ENCODE data around the gene ATAD5. TPM values are rescaled to one million over a fixed set of nuclear protein-coding genes. Genes with fewer than 3 reads are reported as not detected.

Gene ATAD5
- total and polyA plus RNA-seq, 2 of the 13 experiments (the other 11 are each of a cell fraction or from before 2014, with no cell fraction given): 1.8 to 10.7 TPM

DNA sequence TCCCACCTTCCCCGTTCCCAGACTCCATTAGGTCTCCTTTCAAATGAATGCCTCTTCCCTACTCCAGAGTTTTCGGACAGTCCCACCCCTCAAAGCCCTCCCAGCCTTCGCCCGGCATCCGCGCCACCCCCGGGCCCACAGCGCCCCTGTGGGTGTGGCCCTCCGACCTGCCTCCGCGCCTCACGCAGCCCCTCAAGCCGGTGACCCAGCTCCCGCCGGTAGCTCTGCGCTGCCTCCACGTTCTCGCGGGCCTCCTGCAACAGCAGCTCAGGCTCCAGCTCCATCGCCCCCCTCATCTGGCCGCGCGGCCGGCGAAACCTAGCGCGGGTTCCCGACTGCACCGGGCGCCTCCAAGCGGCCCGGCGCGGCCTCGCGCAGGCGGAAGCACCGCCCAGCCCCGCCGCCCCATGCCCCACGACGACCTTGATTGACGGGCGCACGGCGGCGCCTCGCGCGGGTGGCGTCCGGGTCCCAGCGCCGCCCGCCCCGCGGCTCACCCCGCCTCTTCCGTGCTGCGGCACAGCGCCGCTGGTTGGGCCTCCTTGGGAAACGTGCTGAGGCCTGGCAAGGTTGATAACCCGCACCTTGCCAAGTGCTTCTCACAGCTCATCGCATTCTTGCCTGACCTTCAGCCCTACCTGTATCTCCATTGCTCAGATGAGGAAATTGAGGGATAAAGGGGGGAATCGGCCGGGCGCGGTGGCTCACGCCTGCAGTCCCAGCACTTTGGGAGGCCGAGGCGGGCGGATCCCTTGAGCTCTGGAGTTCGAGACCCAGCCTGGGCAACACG lies 7.2 kb upstream of the ATAD5 start, which contains the start of gene CRLF3 (continued):
- TF ChIP-seq, protein P1, sequence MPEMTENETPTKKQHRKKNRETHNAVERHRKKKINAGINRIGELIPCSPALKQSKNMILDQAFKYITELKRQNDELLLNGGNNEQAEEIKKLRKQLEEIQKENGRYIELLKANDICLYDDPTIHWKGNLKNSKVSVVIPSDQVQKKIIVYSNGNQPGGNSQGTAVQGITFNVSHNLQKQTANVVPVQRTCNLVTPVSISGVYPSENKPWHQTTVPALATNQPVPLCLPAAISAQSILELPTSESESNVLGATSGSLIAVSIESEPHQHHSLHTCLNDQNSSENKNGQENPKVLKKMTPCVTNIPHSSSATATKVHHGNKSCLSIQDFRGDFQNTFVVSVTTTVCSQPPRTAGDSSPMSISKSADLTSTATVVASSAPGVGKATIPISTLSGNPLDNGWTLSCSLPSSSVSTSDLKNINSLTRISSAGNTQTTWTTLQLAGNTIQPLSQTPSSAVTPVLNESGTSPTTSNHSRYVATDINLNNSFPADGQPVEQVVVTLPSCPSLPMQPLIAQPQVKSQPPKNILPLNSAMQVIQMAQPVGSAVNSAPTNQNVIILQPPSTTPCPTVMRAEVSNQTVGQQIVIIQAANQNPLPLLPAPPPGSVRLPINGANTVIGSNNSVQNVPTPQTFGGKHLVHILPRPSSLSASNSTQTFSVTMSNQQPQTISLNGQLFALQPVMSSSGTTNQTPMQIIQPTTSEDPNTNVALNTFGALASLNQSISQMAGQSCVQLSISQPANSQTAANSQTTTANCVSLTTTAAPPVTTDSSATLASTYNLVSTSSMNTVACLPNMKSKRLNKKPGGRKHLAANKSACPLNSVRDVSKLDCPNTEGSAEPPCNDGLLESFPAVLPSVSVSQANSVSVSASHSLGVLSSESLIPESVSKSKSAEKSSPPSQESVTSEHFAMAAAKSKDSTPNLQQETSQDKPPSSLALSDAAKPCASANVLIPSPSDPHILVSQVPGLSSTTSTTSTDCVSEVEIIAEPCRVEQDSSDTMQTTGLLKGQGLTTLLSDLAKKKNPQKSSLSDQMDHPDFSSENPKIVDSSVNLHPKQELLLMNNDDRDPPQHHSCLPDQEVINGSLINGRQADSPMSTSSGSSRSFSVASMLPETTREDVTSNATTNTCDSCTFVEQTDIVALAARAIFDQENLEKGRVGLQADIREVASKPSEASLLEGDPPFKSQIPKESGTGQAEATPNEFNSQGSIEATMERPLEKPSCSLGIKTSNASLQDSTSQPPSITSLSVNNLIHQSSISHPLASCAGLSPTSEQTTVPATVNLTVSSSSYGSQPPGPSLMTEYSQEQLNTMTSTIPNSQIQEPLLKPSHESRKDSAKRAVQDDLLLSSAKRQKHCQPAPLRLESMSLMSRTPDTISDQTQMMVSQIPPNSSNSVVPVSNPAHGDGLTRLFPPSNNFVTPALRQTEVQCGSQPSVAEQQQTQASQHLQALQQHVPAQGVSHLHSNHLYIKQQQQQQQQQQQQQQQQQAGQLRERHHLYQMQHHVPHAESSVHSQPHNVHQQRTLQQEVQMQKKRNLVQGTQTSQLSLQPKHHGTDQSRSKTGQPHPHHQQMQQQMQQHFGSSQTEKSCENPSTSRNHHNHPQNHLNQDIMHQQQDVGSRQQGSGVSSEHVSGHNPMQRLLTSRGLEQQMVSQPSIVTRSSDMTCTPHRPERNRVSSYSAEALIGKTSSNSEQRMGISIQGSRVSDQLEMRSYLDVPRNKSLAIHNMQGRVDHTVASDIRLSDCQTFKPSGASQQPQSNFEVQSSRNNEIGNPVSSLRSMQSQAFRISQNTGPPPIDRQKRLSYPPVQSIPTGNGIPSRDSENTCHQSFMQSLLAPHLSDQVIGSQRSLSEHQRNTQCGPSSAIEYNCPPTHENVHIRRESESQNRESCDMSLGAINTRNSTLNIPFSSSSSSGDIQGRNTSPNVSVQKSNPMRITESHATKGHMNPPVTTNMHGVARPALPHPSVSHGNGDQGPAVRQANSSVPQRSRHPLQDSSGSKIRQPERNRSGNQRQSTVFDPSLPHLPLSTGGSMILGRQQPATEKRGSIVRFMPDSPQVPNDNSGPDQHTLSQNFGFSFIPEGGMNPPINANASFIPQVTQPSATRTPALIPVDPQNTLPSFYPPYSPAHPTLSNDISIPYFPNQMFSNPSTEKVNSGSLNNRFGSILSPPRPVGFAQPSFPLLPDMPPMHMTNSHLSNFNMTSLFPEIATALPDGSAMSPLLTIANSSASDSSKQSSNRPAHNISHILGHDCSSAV (CRISPR knock-in tag; IDR thresholded peaks at IDR 0.05; ENCODE audit: borderline replicate concordance): no peak
- TF ChIP-seq ZNF124 (CRISPR knock-in tag; IDR thresholded peaks at IDR 0.05) (no peak), REXO4 (CRISPR knock-in tag; IDR thresholded peaks at IDR 0.05; ENCODE audit: borderline replicate concordance) (0 out of 2 replicates have a peak, but pooled peaks have one; percentile 75), ZMYM4 (CRISPR knock-in tag; IDR thresholded peaks at IDR 0.05) (peak; percentile 91), ZNF891 (CRISPR knock-in tag; IDR thresholded peaks at IDR 0.05) (0 out of 2 replicates have a peak, but pooled peaks have one; percentile 26)
- TF ChIP-seq, protein P2, sequence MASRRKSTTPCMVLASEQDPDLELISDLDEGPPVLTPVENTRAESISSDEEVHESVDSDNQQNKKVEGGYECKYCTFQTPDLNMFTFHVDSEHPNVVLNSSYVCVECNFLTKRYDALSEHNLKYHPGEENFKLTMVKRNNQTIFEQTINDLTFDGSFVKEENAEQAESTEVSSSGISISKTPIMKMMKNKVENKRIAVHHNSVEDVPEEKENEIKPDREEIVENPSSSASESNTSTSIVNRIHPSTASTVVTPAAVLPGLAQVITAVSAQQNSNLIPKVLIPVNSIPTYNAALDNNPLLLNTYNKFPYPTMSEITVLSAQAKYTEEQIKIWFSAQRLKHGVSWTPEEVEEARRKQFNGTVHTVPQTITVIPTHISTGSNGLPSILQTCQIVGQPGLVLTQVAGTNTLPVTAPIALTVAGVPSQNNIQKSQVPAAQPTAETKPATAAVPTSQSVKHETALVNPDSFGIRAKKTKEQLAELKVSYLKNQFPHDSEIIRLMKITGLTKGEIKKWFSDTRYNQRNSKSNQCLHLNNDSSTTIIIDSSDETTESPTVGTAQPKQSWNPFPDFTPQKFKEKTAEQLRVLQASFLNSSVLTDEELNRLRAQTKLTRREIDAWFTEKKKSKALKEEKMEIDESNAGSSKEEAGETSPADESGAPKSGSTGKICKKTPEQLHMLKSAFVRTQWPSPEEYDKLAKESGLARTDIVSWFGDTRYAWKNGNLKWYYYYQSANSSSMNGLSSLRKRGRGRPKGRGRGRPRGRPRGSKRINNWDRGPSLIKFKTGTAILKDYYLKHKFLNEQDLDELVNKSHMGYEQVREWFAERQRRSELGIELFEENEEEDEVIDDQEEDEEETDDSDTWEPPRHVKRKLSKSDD (CRISPR knock-in tag; IDR thresholded peaks at IDR 0.05; ENCODE audit: low read depth): no peak; the same call in 1 of the 2 replicates
- TF ChIP-seq, protein P3, sequence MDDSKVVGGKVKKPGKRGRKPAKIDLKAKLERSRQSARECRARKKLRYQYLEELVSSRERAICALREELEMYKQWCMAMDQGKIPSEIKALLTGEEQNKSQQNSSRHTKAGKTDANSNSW (CRISPR knock-in tag; IDR thresholded peaks at IDR 0.05; ENCODE audit: borderline replicate concordance): no peak
- TF ChIP-seq, protein P4, sequence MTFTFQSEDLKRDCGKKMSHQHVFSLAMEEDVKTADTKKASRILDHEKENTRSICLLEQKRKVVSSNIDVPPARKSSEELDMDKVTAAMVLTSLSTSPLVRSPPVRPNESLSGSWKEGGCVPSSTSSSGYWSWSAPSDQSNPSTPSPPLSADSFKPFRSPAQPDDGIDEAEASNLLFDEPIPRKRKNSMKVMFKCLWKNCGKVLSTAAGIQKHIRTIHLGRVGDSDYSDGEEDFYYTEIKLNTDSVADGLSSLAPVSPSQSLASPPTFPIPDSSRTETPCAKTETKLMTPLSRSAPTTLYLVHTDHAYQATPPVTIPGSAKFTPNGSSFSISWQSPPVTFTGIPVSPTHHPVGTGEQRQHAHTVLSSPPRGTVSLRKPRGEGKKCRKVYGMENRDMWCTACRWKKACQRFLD (CRISPR knock-in tag; IDR thresholded peaks at IDR 0.05; ENCODE audit: borderline replicate concordance): no peak
- TF ChIP-seq, protein P5, sequence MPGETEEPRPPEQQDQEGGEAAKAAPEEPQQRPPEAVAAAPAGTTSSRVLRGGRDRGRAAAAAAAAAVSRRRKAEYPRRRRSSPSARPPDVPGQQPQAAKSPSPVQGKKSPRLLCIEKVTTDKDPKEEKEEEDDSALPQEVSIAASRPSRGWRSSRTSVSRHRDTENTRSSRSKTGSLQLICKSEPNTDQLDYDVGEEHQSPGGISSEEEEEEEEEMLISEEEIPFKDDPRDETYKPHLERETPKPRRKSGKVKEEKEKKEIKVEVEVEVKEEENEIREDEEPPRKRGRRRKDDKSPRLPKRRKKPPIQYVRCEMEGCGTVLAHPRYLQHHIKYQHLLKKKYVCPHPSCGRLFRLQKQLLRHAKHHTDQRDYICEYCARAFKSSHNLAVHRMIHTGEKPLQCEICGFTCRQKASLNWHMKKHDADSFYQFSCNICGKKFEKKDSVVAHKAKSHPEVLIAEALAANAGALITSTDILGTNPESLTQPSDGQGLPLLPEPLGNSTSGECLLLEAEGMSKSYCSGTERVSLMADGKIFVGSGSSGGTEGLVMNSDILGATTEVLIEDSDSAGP (CRISPR knock-in tag; IDR thresholded peaks at IDR 0.05; ENCODE audit: borderline replicate concordance): peak; percentile 74
- TF ChIP-seq, protein P6, sequence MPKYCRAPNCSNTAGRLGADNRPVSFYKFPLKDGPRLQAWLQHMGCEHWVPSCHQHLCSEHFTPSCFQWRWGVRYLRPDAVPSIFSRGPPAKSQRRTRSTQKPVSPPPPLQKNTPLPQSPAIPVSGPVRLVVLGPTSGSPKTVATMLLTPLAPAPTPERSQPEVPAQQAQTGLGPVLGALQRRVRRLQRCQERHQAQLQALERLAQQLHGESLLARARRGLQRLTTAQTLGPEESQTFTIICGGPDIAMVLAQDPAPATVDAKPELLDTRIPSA (CRISPR knock-in tag; IDR thresholded peaks at IDR 0.05; ENCODE audit: borderline replicate concordance): no peak

Measured in HepG2 (cell line).